Heart left ventricle (tissue), 16 donors: ENCODE data around the gene JADE1. TPM values are rescaled to one million over a fixed set of nuclear protein-coding genes. Genes with fewer than 3 reads are reported as not detected.
A peak's percentile ranks its signal among the peaks of the same experiment; 100 is the strongest.

Source experiments
- ATAC-seq, 4 donors: fragments of 200-7000 bp; cut with Tn5 transposase; one replicate each; pipeline ENCODE4 v1.9.1; 2020 to 2022; ENCODE audit warnings: moderate library complexity in 4 of 4, mild to moderate bottlenecking in 3 of 4, moderate number of reproducible peaks in 1 of 4
- DNase-seq, 5 donors: peaks; one replicate each; pipeline ENCODE4 v3.0.0-alpha.2; 2020
- H3K27ac ChIP-seq, 12 donors: fragments of 200-600 bp; sonication (generic) in 4 of 12; one replicate each; pipeline versions ENCODE4 v1.5.0 to v1.8.0; 2016 to 2022; ENCODE audit warnings: mild to moderate bottlenecking in 2 of 12
- H3K27me3 ChIP-seq, 9 donors: fragments of 200-600 bp; sonication (generic) in 2 of 9; one replicate each; pipeline versions ENCODE4 v1.5.1 to v1.8.0; 2016 to 2022; ENCODE audit warnings: mild to moderate bottlenecking in 3 of 9
- H3K36me3 ChIP-seq, 9 donors: fragments of 200-600 bp; sonication (generic) in 2 of 9; one replicate each; pipeline versions ENCODE4 v1.5.0 to v1.8.0; 2018 to 2022; ENCODE audit warnings: mild to moderate bottlenecking in 2 of 9
- H3K4me1 ChIP-seq, 12 donors: fragments of 200-600 bp; sonication (generic) in 4 of 12; one replicate each; pipeline versions ENCODE4 v1.5.0 to v1.8.0; 2016 to 2022; ENCODE audit warnings: mild to moderate bottlenecking in 3 of 12
- H3K4me3 ChIP-seq, 12 donors: fragments of 200-600 bp; sonication (generic) in 4 of 12; one replicate each; pipeline versions ENCODE4 v1.5.0 to v1.8.0; 2017 to 2022; ENCODE audit warnings: mild to moderate bottlenecking in 9 of 12, moderate library complexity in 4 of 12
- H3K9me3 ChIP-seq, 12 donors: fragments of 200-600 bp; sonication (generic) in 4 of 12; one replicate each; pipeline versions ENCODE4 v1.5.0 to v1.8.0; 2016 to 2022; ENCODE audit warnings: mild to moderate bottlenecking in 1 of 12
- POLR2A ChIP-seq, 2 donors: fragments of 450-650 bp; IDR thresholded peaks; one replicate each; pipeline ENCODE4 v1.6.1; 2017; ENCODE audit warnings: antibody characterized with exemption in 2 of 2, mild to moderate bottlenecking in 2 of 2, moderate library complexity in 2 of 2
- WGBS, 4 donors: extraction: QIAGEN DNeasy Blood & Tissue Kit in 2 of 4; methylation state at CpG; one replicate each; pipeline versions ENCODE4 v1.1.5 to v1.1.7; 2013 to 2018; 5-methylcytosine and 5-hydroxymethylcytosine counted together
- intact Hi-C, 10 donors: fragments of 100-400 bp; cut with DNase I; formaldehyde crosslinking; loops; one replicate each; pipeline versions ENCODE4 v1.11.1 to v1.14.2; 2022
- polyA plus RNA-seq, 2 donors: library from polyadenylated mRNA; stranded (reverse); fragments of 200-250 nt; gene quantifications; one replicate each; pipeline ENCODE4 v1.2.3, GENCODE V29; 2013
- total RNA-seq, 9 donors: library from RNA; depleted of rRNA in 2 of 9; stranded (reverse); fragments of >200 nt in 2 of 9; fragmentation: NEBNext Ultra II Directional in 3 of 9; extraction: Animal tissue kit (Norgen Biotek cat#: 25700) in 3 of 9; gene quantifications; one replicate each; pipeline versions ENCODE4 v1.1.0 to v1.2.4, GENCODE V29; 2016 to 2023
- TF ChIP-seq, protein P1 (sequence below), 12 donors: fragments of 200-600 bp; sonication (generic) in 4 of 12; IDR thresholded peaks; one replicate each; pipeline versions ENCODE4 v1.5.0 to v1.8.0; 2018 to 2022; ENCODE audit warnings: antibody characterized with exemption in 12 of 12, mild to moderate bottlenecking in 5 of 12
- donor health status: ischemic (EF 13 %, LVEDD 7.1; RV severe dilation, severe dysfunction).
- donor health status: healthy with polysubstance abuse.
- donor health status: DM: no; HTN: yes; CAD: no.
- donor health status: DM: no; HTN: no; CAD: no.
- donor health status: ischemic (EF 25% LVEDD 6.9; RV normal size, moderate dysfunction).
- donor health status: ischemic (EF 25% LVEDD 5.7; RV mildly dilated, moderate dysfunction).
- donor health status: healthy.
- donor health status: DM: yes; HTN: yes; CAD: no.
- donor health status: ischemic (EF 35%, LVEDD 5.7; RV mildly dilated, moderate dysfunction).
- donor health status: nonischemic (EF 11% LVEDD 7.7; RV severe dilation, severe dysfunction).
- donor health status: DM: yes; HTN: yes; CAD: no.
- donor health status: PGD.
- donor health status: ischemic (EF 29% LVEDD 5.4; RV normal size, mild dysfunction).
- donor health status: nonischemic (EF 23%, LVEDD 6.1; RV moderate dilation, normal function).

JADE1 gene
- total and polyA plus RNA-seq, 11 donors = 15.0 to 31.9 (median 19.7) TPM

DNA sequence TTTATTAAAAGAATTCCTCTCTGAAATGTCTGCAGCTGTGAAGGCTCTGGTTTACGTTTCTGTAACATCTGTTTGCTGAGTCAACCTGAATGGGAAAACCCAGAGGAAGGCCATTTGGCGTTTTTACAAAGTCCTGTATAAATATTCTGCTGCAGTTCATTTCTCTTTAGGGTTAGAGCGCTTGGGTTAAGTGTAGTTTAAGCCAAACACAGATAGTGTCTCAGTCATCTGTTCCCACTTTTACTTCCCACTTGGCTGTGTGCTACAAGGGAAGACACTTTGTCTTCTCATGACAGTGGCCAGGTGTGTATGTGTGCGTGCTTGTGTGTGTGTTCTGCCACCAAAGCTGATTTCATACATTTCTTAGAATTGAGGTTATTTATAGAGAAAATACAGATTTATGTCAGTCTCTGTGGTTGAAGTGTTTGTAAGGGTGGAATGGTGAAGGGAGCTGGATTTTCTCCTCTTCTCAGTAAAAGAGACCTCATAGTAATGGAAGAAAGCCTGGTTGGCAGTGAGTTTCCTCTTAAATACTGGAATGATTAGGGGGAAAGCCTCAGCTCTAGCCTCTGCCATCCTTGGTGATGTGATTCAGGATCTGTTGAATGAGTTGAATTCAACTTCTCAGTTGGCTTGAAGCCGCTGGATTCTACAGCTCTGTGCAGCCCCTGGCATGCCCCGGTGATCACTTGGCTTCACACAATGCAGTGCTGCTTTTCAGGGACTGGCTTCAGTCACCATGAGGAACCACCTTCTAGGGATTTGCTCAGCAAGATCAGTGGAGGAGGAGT lies 50.6 kb downstream of the JADE1 start:
- H3K27ac ChIP-seq = peak overlapping the region in 7 of 12 donors; percentile 3 to 51 (median 36)

GRCh38 chr4:128861856-128862518 lies 52.5 kb downstream of the JADE1 start:
- Histone ChIP-seq H3K27me3 (no peaks in the 10 kb centered on the region), H3K9me3 (no peaks in the 10 kb centered on the region), H3K4me3 (no peak overlapping the region), H3K4me1 (peaks cover 0 to 48% (median 29%) of the 10 kb centered on the region in 12 donors), H3K27ac (no peak overlapping the region), H3K36me3 (peaks cover 0 to 69% (median 60%) of the 10 kb centered on the region in 9 donors)
- TF ChIP-seq POLR2A (IDR thresholded peaks at IDR 0.05) = no peak
- TF ChIP-seq, protein P1, sequence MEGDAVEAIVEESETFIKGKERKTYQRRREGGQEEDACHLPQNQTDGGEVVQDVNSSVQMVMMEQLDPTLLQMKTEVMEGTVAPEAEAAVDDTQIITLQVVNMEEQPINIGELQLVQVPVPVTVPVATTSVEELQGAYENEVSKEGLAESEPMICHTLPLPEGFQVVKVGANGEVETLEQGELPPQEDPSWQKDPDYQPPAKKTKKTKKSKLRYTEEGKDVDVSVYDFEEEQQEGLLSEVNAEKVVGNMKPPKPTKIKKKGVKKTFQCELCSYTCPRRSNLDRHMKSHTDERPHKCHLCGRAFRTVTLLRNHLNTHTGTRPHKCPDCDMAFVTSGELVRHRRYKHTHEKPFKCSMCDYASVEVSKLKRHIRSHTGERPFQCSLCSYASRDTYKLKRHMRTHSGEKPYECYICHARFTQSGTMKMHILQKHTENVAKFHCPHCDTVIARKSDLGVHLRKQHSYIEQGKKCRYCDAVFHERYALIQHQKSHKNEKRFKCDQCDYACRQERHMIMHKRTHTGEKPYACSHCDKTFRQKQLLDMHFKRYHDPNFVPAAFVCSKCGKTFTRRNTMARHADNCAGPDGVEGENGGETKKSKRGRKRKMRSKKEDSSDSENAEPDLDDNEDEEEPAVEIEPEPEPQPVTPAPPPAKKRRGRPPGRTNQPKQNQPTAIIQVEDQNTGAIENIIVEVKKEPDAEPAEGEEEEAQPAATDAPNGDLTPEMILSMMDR (IDR thresholded peaks at IDR 0.05) = no peak
- intact Hi-C loops = loop anchor here (2.0 to 10.0 kb wide), 16 partner anchors 50 to 670 kb away; partner anchors contain the start of gene PGRMC2 (in 2 of the 10)
- WGBS, 4 donors = 72 to 90% (median 77%) methylated on average over 11 to 13 of the region's 13 CpGs
- ATAC-seq (no peak), DNase-seq (peak in 1 of 5 donors; percentile 72)

More for the DNA sequence above, 50.6 kb downstream of the JADE1 start:
- intact Hi-C loops = loop anchor here (2.0 to 10.0 kb wide), 13 partner anchors 43 to 668 kb away; partner anchors contain the start of gene PGRMC2 (in 2 of the 10)
- H3K27me3 ChIP-seq = no peaks in the 10 kb centered on the region
- WGBS, 4 donors = 28 to 38% (median 32%) methylated on average over 6 of the region's 6 CpGs
- H3K4me1 ChIP-seq = peaks cover 0 to 48% (median 29%) of the 10 kb centered on the region in 12 donors
- TF ChIP-seq, protein P1 (IDR thresholded peaks at IDR 0.05) = no peak
- no peak for TF ChIP-seq POLR2A (IDR thresholded peaks at IDR 0.05)
- peak in 3 of 4 donors; percentile 11 to 31 (median 29) for ATAC-seq
- no peaks in the 10 kb centered on the region for H3K9me3 ChIP-seq
- DNase-seq = no peak
- H3K4me3 ChIP-seq = no peak overlapping the region
- peaks cover 0 to 77% (median 63%) of the 10 kb centered on the region in 9 donors for H3K36me3 ChIP-seq

DNA sequence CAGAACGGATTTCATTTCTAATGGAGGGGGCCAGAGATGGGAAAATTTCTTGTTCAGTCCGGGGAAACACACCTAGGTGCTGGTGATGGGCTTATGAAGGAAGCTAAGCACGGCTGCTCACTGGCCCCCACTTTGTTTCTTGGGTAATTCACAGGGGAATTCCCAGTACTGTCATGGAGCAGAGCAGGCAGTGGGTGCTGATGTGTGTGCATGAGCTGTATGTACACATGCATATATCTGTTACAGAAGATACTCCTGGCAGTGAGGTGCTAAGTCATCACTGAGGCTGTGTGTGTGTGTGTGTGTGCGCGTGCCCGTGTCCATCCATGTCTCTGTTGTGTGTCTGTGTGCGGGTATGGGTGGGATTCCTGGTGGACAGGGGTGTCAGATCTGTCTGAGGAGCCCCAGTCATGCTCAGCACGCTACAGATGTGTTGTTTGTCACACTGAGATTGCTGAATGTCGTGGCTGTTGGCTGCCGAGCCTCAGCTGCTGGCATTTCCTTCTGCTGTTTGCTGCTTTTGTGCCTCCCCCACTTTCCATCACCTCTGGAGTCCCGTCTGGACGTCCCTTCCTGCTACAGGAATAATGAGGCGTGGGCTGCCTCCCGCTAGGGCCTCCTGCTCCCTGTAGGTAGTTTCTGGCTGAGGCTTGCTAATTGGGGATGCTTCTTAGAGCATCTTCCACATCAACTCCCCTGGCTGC lies 53.3 kb downstream of the JADE1 start:
- Histone ChIP-seq H3K4me3 (no peak overlapping the region), H3K9me3 (no peaks in the 10 kb centered on the region), H3K27me3 (no peaks in the 10 kb centered on the region), H3K36me3 (peaks cover 0 to 69% (median 60%) of the 10 kb centered on the region in 9 donors), H3K4me1 (peaks cover 0 to 48% (median 29%) of the 10 kb centered on the region in 12 donors), H3K27ac (peak overlapping the region in 3 of 12 donors; percentile 16 to 42 (median 26))
- WGBS, 4 donors = 64 to 73% (median 67%) methylated on average over 14 of the region's 14 CpGs
- DNase-seq = no peak
- peak in 1 of 4 donors; percentile 19 for ATAC-seq
- intact Hi-C loops = loop anchor here (1.0 to 10.0 kb wide), 17 partner anchors 50 to 671 kb away; partner anchors contain the start of gene PGRMC2 (in 2 of the 10)
- TF ChIP-seq POLR2A (IDR thresholded peaks at IDR 0.05) = no peak
- TF ChIP-seq, protein P1 (IDR thresholded peaks at IDR 0.05) = no peak
